Right lobe of liver (tissue), 4 donors: ENCODE results near the gene HOXB4.

Experiments used
- POLR2A ChIP-seq: fragments of 450-650 bp; IDR thresholded peaks from one replicate; pipeline ENCODE4 v1.6.1; 2017; ENCODE audit warnings: antibody characterized with exemption, mild to moderate bottlenecking
- TF ChIP-seq, protein P1 (sequence below), 4 donors: fragments of 200-600 bp in 3 of 4; fragments of 450-650 bp in 1 of 4; IDR thresholded peaks; one replicate each; pipeline versions ENCODE4 v1.5.1 to v1.8.0; 2016 to 2022; ENCODE audit warnings: antibody characterized with exemption in 4 of 4, mild to moderate bottlenecking in 2 of 4
- donor health status: DM: no; HTN: no; CAD: no.
- donor health status: DM: no; HTN: no; CAD: no.
- donor health status: DM: no; HTN: yes; CAD: no.

GRCh38 chr17:48625495-48626244 lies 47.5 kb upstream of the HOXB4 start:
- TF ChIP-seq, protein P1, sequence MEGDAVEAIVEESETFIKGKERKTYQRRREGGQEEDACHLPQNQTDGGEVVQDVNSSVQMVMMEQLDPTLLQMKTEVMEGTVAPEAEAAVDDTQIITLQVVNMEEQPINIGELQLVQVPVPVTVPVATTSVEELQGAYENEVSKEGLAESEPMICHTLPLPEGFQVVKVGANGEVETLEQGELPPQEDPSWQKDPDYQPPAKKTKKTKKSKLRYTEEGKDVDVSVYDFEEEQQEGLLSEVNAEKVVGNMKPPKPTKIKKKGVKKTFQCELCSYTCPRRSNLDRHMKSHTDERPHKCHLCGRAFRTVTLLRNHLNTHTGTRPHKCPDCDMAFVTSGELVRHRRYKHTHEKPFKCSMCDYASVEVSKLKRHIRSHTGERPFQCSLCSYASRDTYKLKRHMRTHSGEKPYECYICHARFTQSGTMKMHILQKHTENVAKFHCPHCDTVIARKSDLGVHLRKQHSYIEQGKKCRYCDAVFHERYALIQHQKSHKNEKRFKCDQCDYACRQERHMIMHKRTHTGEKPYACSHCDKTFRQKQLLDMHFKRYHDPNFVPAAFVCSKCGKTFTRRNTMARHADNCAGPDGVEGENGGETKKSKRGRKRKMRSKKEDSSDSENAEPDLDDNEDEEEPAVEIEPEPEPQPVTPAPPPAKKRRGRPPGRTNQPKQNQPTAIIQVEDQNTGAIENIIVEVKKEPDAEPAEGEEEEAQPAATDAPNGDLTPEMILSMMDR (IDR thresholded peaks at IDR 0.05), result no peak
- TF ChIP-seq POLR2A, result no peak
